Erythroblast (primary cell): Measurements from ENCODE around the gene THADA.

Source experiments
- GATA1 ChIP-seq: IDR thresholded peaks from 2 replicates; pipeline ENCODE4 v1.6.1; 2011; ENCODE audit warnings: low read depth, mild to moderate bottlenecking, control low read depth, low read length, moderate library complexity
- POLR2A ChIP-seq: IDR thresholded peaks from 2 replicates; pipeline ENCODE4 v1.6.1; 2011; ENCODE audit warnings: mild to moderate bottlenecking, low read length

GRCh38 chr2:43518181-43518580, 77.7 kb downstream of the THADA start:
- TF ChIP-seq POLR2A (no peak), GATA1 (no peak)
